Vagina (tissue), 2 donors: ENCODE measurements around the gene SLC17A9.

Experiments used
- POLR2AphosphoS5 ChIP-seq, 2 donors: sonication (generic); formaldehyde crosslinking; IDR thresholded peaks; one replicate each; pipeline ENCODE4 v1.9.0; 2017; ENCODE audit warnings: antibody characterized with exemption in 2 of 2, mild to moderate bottlenecking in 2 of 2, low read depth in 1 of 2; ENCODE audit not compliant: insufficient read depth in 1 of 2
- TF ChIP-seq, protein P1 (sequence below), 3 experiments: fragments of 450-650 bp in 2 of 3; fragments of 200-600 bp in 1 of 3; sonication (generic) in 1 of 3; IDR thresholded peaks; one replicate each; pipeline ENCODE4 v1.5.1; 2017 to 2019; ENCODE audit warnings: antibody characterized with exemption in 3 of 3, mild to moderate bottlenecking in 2 of 3, moderate library complexity in 2 of 3

DNA sequence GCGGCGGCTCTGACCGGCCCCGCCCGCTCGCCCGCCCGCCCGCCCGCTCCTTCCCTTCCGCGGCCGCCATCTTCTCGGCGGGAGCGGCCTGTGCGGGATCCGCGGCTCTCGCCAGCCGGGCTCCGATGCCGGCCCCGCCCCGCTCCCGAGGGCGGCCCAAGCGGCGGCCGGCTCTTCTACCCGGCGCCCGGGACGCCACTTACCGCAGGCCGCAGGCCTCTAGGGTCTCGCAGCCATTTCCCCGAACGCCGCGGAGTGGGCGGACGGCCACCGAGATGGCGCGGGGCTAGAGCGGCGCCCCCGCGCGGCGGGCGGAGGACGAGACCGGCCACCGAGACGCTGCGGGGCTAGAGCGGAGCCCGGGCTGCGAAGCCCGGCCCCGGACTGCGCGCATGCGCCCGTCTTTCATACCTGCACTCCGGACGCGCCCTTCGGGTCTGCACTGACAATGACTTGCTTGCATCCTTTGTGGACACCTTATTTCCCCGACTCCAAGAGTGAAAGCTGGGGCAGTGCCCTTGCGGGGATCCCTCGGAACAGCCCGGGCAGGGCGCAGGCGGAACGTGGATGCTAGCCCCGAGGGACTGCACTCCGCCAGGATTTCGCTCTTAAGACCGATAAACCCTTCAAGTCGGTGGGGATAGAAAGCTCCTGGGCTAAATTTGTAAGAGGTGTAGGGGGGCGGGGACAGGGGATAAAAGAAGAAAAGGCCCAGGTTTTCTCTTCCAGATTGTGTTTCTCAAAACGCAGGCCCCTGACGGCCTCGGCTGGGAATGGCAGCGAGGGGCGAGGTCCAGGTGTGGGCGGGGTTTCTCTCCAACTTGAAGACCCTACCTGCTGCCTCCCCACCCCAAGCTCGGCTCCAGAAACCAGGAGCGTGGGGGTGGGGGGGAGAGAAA, 26.0 kb upstream of the SLC17A9 start, which contains the start of gene DIDO1:
- TF ChIP-seq, protein P1, sequence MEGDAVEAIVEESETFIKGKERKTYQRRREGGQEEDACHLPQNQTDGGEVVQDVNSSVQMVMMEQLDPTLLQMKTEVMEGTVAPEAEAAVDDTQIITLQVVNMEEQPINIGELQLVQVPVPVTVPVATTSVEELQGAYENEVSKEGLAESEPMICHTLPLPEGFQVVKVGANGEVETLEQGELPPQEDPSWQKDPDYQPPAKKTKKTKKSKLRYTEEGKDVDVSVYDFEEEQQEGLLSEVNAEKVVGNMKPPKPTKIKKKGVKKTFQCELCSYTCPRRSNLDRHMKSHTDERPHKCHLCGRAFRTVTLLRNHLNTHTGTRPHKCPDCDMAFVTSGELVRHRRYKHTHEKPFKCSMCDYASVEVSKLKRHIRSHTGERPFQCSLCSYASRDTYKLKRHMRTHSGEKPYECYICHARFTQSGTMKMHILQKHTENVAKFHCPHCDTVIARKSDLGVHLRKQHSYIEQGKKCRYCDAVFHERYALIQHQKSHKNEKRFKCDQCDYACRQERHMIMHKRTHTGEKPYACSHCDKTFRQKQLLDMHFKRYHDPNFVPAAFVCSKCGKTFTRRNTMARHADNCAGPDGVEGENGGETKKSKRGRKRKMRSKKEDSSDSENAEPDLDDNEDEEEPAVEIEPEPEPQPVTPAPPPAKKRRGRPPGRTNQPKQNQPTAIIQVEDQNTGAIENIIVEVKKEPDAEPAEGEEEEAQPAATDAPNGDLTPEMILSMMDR (IDR thresholded peaks at IDR 0.05): peak; percentile 40 to 84 (median 59)
- peak; percentile 24 to 48 for TF ChIP-seq POLR2AphosphoS5 (IDR thresholded peaks at IDR 0.05; ENCODE audit: insufficient read depth in 1 of 2, low read depth in 1 of 2)
